SK-N-SH (cell line): Measurements from ENCODE around the gene ZNF425. TPM values are rescaled to one million over a fixed set of nuclear protein-coding genes. Genes with fewer than 3 reads are reported as not detected.

ENCODE experiments used
- CTCF ChIA-PET: fragments of 300-600, 350-600 bp; formaldehyde crosslinking; extraction: SDS; loops from one replicate; lab custom pipeline; 2021; lab: Yijun Ruan, JAX
- POLR2A ChIA-PET: fragments of 350-600 bp; sonication (Branson Sonifier 250); formaldehyde crosslinking; extraction: SDS; loops from one replicate; lab custom pipeline; 2020; ENCODE audit warnings: antibody characterized with exemption, inconsistent platforms; lab: Yijun Ruan, JAX
- DNase-seq: peaks from one replicate; pipeline ENCODE4 v3.0.0; 2012
- H2AFZ ChIP-seq: fragments of 200-600 bp; sonication (generic); 2 replicates; pipeline ENCODE4 v1.8.1; 2016; ENCODE audit warnings: antibody characterized with exemption, mild to moderate bottlenecking, low read depth
- H3F3A ChIP-seq: fragments of 200-600 bp; sonication (generic); replicated peaks from 2 replicates; pipeline ENCODE3; 2016; ENCODE audit warnings: antibody characterized with exemption, mild to moderate bottlenecking; ENCODE audit not compliant: insufficient read depth
- H3K27ac ChIP-seq, 2 experiments: fragments of 200-500 bp in 1 of 2; fragments of 200-600 bp in 1 of 2; sonication (Bioruptor generic) in 1 of 2; sonication (generic), shearing (Covaris generic) in 1 of 2; 2 replicates each; pipeline versions ENCODE4 v1.5.1 to v1.6.1; 2014 to 2016; ENCODE audit warnings: low read depth in 2 of 2, inconsistent platforms in 1 of 2, low read length in 1 of 2, mild to moderate bottlenecking in 1 of 2, mixed read lengths in 1 of 2
- H3K27me3 ChIP-seq: fragments of 200-600 bp; sonication (generic), shearing (Covaris generic); 2 replicates; pipeline ENCODE4 v1.6.1; 2016; ENCODE audit warnings: mixed run types; ENCODE audit not compliant: insufficient read depth
- H3K36me3 ChIP-seq, 2 experiments: fragments of 200-500 bp in 1 of 2; fragments of 200-600 bp in 1 of 2; sonication (Bioruptor generic) in 1 of 2; sonication (generic) in 1 of 2; replicated peaks in 1 of 2; 2 replicates each; pipeline versions ENCODE3 to v1.5.1; 2014 to 2016; ENCODE audit warnings: low read length in 1 of 2, mild to moderate bottlenecking in 1 of 2; ENCODE audit not compliant: insufficient read depth in 2 of 2, control insufficient read depth in 1 of 2
- H3K4me1 ChIP-seq, 2 experiments: fragments of 200-500 bp in 1 of 2; fragments of 200-600 bp in 1 of 2; sonication (Bioruptor generic) in 1 of 2; sonication (generic), shearing (Covaris generic) in 1 of 2; 2 replicates each; pipeline versions ENCODE4 v1.5.1 to v1.6.1; 2014 to 2016; ENCODE audit warnings: low read depth in 1 of 2, low read length in 1 of 2, mixed run types in 1 of 2; ENCODE audit not compliant: insufficient read depth in 2 of 2, control insufficient read depth in 1 of 2
- H3K4me2 ChIP-seq: fragments of 200-600 bp; sonication (generic), shearing (Covaris generic); 2 replicates; pipeline ENCODE4 v1.6.1; 2017; ENCODE audit warnings: mixed run types
- H3K4me3 ChIP-seq, 2 experiments: fragments of 200-500 bp in 1 of 2; fragments of 200-600 bp in 1 of 2; sonication (Bioruptor generic) in 1 of 2; sonication (generic), shearing (Covaris generic) in 1 of 2; 2 replicates each; pipeline versions ENCODE4 v1.5.1 to v1.8.1; 2014 to 2016; ENCODE audit warnings: low read depth in 2 of 2, inconsistent platforms in 1 of 2, low read length in 1 of 2, mild to moderate bottlenecking in 1 of 2, mixed read lengths in 1 of 2, moderate library complexity in 1 of 2
- H3K79me2 ChIP-seq: fragments of 200-600 bp; sonication (generic); 2 replicates; pipeline ENCODE4 v1.8.1; 2017; ENCODE audit warnings: mild to moderate bottlenecking; ENCODE audit not compliant: insufficient read depth
- H3K9ac ChIP-seq: fragments of 200-600 bp; sonication (generic); 2 replicates; pipeline ENCODE4 v1.6.1; 2017; ENCODE audit warnings: mixed run types
- H3K9me2 ChIP-seq: fragments of 200-600 bp; sonication (generic); 2 replicates; pipeline ENCODE4 v1.6.1; 2017; ENCODE audit warnings: mixed run types
- H3K9me3 ChIP-seq: fragments of 200-600 bp; sonication (generic); 2 replicates; pipeline ENCODE4 v1.6.1; 2017; ENCODE audit warnings: mixed run types, mild to moderate bottlenecking, moderate library complexity
- H4K20me1 ChIP-seq: fragments of 200-600 bp; sonication (generic); 2 replicates; pipeline ENCODE4 v1.6.1; 2017; ENCODE audit warnings: mild to moderate bottlenecking, mixed run types; ENCODE audit not compliant: insufficient read depth
- EZH2phosphoT487 ChIP-seq: fragments of 200-600 bp; sonication (generic); IDR thresholded peaks from 2 replicates; pipeline ENCODE4 v1.6.1; 2017; ENCODE audit warnings: low read depth, mixed run types, mild to moderate bottlenecking, antibody characterized with exemption, moderate library complexity, borderline replicate concordance
- FOXJ3 ChIP-seq: sonication (generic); formaldehyde crosslinking; IDR thresholded peaks from 2 replicates; pipeline ENCODE4 v1.5.1; 2020; ENCODE audit warnings: mild to moderate bottlenecking, missing genetic modification reagents
- GABPA ChIP-seq: IDR thresholded peaks from 2 replicates; pipeline ENCODE4 v1.4.0; 2012; ENCODE audit warnings: low read depth, mild to moderate bottlenecking
- GATA2 ChIP-seq: sonication (generic); formaldehyde crosslinking; IDR thresholded peaks from 2 replicates; pipeline ENCODE4 v1.5.0; 2020; ENCODE audit warnings: mild to moderate bottlenecking, missing genetic modification reagents
- IRF3 ChIP-seq: fragments of 150-350 bp; IDR thresholded peaks from 2 replicates; pipeline ENCODE4 v1.6.1; 2016; ENCODE audit warnings: mild to moderate bottlenecking, low read depth, low read length
- JUND ChIP-seq: IDR thresholded peaks from 2 replicates; pipeline ENCODE4 v1.4.0; 2012
- MEF2A ChIP-seq: IDR thresholded peaks from 2 replicates; pipeline ENCODE4 v1.4.0; 2012; ENCODE audit warnings: low read depth, borderline replicate concordance
- NFIC ChIP-seq: IDR thresholded peaks from 2 replicates; pipeline ENCODE4 v1.4.0; 2012; ENCODE audit warnings: borderline replicate concordance
- PBX3 ChIP-seq: IDR thresholded peaks from 2 replicates; pipeline ENCODE4; 2012
- SMC3 ChIP-seq: IDR thresholded peaks from 2 replicates; pipeline ENCODE4 v1.6.1; 2012; ENCODE audit warnings: low read depth, low read length, improper control_type of control experiment
- YY1 ChIP-seq: IDR thresholded peaks from 2 replicates; pipeline ENCODE4 v1.4.0; 2012; ENCODE audit warnings: low read depth, mild to moderate bottlenecking
- WGBS: methylation state at CpG from one replicate; pipeline ENCODE4 v1.1.6; 2017; ENCODE audit warnings: low lambda C conversion rate; 5-methylcytosine and 5-hydroxymethylcytosine counted together
- polyA plus RNA-seq, 3 experiments: library from polyadenylated mRNA; depleted of rRNA; stranded (reverse); fragments of >200 nt; gene quantifications; 2 replicates each; pipeline ENCODE4 v1.2.3, GENCODE V29; 2012
- TF ChIP-seq, protein P1 (sequence below): IDR thresholded peaks from 2 replicates; pipeline ENCODE4 v1.4.0; 2012; ENCODE audit warnings: low read depth, borderline replicate concordance
- TF ChIP-seq, protein P2 (sequence below): IDR thresholded peaks from 2 replicates; pipeline ENCODE4 v1.6.1; 2012; ENCODE audit warnings: mild to moderate bottlenecking, low read depth, low read length, moderate library complexity

Gene ZNF425
- polyA plus RNA-seq, 1 of the 3 experiments (the other 2 are of a cell fraction), result 1.4 TPM

DNA sequence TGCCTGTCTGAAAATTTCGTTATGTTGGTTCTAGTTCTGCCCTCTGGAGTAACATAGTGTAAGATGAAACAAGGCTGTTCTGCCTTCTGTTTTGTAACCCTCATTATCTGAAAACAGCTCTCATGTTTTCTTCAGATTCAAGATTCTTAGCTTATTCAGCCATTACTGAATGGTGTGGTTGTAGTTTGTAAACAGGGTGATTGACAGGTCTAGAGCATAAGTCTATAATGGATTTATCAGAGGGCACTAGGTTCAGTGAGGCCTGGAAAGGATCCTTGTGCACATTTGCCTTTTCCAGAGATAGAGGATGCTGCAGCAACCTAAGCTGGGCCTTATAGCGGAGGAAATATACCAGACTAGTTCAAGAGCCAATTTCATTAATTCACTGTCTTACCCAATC, 27.2 kb upstream of the ZNF425 start:
- peaks cover 26% of the 10 kb centered on the region for H4K20me1 ChIP-seq
- H3F3A ChIP-seq, result no peaks in the 10 kb centered on the region
- no peak overlapping the region for H3K27ac ChIP-seq
- no peak overlapping the region for H3K9ac ChIP-seq
- H3K4me2 ChIP-seq, result no peak overlapping the region
- WGBS, result 97% methylated on average over 2 of the region's 2 CpGs
- peaks cover 3 to 39% of the 10 kb centered on the region in 2 experiments for H3K36me3 ChIP-seq
- no peaks in the 10 kb centered on the region; a peak in 1 of 4 replicates for H3K4me1 ChIP-seq
- H3K4me3 ChIP-seq, result no peak overlapping the region
- peaks cover 97% of the 10 kb centered on the region for H3K79me2 ChIP-seq
- H2AFZ ChIP-seq, result no peak overlapping the region
- no peaks in the 10 kb centered on the region for H3K9me2 ChIP-seq
- no peaks in the 10 kb centered on the region for H3K27me3 ChIP-seq
- no peaks in the 10 kb centered on the region for H3K9me3 ChIP-seq
- DNase-seq, result no peak
- ChIA-PET CTCF (interaction anchor here (1.0 to 2.9 kb wide), 2 partner anchors 27 to 42 kb away, joined by 5 to 10 read pairs; partner anchors contain the start of gene ZNF282), POLR2A (no interaction called here)
- TF ChIP-seq NFIC, result no peak
- TF ChIP-seq, protein P1, sequence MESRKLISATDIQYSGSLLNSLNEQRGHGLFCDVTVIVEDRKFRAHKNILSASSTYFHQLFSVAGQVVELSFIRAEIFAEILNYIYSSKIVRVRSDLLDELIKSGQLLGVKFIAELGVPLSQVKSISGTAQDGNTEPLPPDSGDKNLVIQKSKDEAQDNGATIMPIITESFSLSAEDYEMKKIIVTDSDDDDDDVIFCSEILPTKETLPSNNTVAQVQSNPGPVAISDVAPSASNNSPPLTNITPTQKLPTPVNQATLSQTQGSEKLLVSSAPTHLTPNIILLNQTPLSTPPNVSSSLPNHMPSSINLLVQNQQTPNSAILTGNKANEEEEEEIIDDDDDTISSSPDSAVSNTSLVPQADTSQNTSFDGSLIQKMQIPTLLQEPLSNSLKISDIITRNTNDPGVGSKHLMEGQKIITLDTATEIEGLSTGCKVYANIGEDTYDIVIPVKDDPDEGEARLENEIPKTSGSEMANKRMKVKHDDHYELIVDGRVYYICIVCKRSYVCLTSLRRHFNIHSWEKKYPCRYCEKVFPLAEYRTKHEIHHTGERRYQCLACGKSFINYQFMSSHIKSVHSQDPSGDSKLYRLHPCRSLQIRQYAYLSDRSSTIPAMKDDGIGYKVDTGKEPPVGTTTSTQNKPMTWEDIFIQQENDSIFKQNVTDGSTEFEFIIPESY, result no peak
- TF ChIP-seq JUND, result no peak
- TF ChIP-seq IRF3, result no peak
- no peak for TF ChIP-seq SMC3
- no peak for TF ChIP-seq PBX3
- TF ChIP-seq YY1, result no peak
- TF ChIP-seq FOXJ3 (CRISPR knock-in tag), result no peak
- no peak for TF ChIP-seq EZH2phosphoT487
- TF ChIP-seq, protein P2, sequence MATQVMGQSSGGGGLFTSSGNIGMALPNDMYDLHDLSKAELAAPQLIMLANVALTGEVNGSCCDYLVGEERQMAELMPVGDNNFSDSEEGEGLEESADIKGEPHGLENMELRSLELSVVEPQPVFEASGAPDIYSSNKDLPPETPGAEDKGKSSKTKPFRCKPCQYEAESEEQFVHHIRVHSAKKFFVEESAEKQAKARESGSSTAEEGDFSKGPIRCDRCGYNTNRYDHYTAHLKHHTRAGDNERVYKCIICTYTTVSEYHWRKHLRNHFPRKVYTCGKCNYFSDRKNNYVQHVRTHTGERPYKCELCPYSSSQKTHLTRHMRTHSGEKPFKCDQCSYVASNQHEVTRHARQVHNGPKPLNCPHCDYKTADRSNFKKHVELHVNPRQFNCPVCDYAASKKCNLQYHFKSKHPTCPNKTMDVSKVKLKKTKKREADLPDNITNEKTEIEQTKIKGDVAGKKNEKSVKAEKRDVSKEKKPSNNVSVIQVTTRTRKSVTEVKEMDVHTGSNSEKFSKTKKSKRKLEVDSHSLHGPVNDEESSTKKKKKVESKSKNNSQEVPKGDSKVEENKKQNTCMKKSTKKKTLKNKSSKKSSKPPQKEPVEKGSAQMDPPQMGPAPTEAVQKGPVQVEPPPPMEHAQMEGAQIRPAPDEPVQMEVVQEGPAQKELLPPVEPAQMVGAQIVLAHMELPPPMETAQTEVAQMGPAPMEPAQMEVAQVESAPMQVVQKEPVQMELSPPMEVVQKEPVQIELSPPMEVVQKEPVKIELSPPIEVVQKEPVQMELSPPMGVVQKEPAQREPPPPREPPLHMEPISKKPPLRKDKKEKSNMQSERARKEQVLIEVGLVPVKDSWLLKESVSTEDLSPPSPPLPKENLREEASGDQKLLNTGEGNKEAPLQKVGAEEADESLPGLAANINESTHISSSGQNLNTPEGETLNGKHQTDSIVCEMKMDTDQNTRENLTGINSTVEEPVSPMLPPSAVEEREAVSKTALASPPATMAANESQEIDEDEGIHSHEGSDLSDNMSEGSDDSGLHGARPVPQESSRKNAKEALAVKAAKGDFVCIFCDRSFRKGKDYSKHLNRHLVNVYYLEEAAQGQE, result no peak
- TF ChIP-seq GATA2, result no peak
- TF ChIP-seq MEF2A, result no peak
- no peak for TF ChIP-seq GABPA
